ENCODE measurements around the gene CC2D1A. TPM values are rescaled to one million over a fixed set of nuclear protein-coding genes. Genes with fewer than 3 reads are reported as not detected.

The CC2D1A gene
- total and polyA plus RNA-seq, 2 donors (not counting 1 experiment from before 2014, with no cell fraction given) = 34.3 to 47.2 TPM

- Mint-ChIP-seq H3K4me1 (peaks cover 7% of the 10 kb centered on the region), H3K4me3 (peak overlapping the region; percentile 83), H3K27ac (no peak overlapping the region), H3K9me3 (ENCODE audit: insufficient read depth) (no peaks in the 10 kb centered on the region), H3K27me3 (peaks cover 27% of the 10 kb centered on the region)
- peak overlapping the region; percentile 95 for H3K4me2 ChIP-seq (replicated peaks; ENCODE audit: low read depth, low read length, poor library complexity, severe bottlenecking)
- WGBS (ENCODE audit: insufficient coverage) = under 1% methylated on average over 40 of the region's 45 CpGs
- H4K20me1 ChIP-seq (ENCODE audit: control insufficient read depth, insufficient read depth, low read length, poor library complexity, severe bottlenecking) = no peaks in the 10 kb centered on the region
- no peak for TF ChIP-seq EZH2 (IDR thresholded peaks at IDR 0.05; ENCODE audit: borderline replicate concordance, insufficient read depth, low read depth, low read length, poor library complexity, severe bottlenecking)
- no peak for TF ChIP-seq CTCF (IDR thresholded peaks at IDR 0.05)
- peaks cover 0 to 59% (median 2%) of the 10 kb centered on the region in 4 experiments for H3K27me3 ChIP-seq (replicated peaks in 1 of 4; ENCODE audit: control extremely low read depth in 1 of 4, control insufficient read depth in 3 of 4, insufficient read depth in 4 of 4, low read length in 3 of 4)
- ChIA-PET CTCF (interaction anchor here (0.6 to 2.7 kb wide), 5 partner anchors 10 to 475 kb away, joined by 3 to 14 read pairs (median 3); no protein-coding TSS in a partner anchor), POLR2A (interaction anchor here (0.6 kb wide), 3 partner anchors 12 to 35 kb away, joined by 3 to 5 read pairs (median 4); no protein-coding TSS in a partner anchor)
- H3K9me3 ChIP-seq (ENCODE audit: control extremely low read depth in 1 of 3, control insufficient read depth in 2 of 3, insufficient read depth in 1 of 3, low read length in 2 of 3) = peaks cover 0 to 4% (median 0%) of the 10 kb centered on the region in 3 donors
- H2AFZ ChIP-seq (ENCODE audit: insufficient read depth, low read depth, low read length, poor library complexity, severe bottlenecking) = peak overlapping the region; percentile 76
- ATAC-seq (ENCODE audit: low read depth) (peak; percentile 83), DNase-seq (peak; percentile 67)
- peak overlapping the region; percentile 54 for H3K9ac ChIP-seq (ENCODE audit: low read length)
- H3K27ac ChIP-seq (ENCODE audit: low read length in 2 of 2) = no peak overlapping the region
- no peaks in the 10 kb centered on the region for H3K36me3 ChIP-seq (replicated peaks in 1 of 2; ENCODE audit: control extremely low read depth in 1 of 2, control insufficient read depth in 1 of 2, extremely low read depth in 1 of 2, insufficient read depth in 2 of 2, low read length in 1 of 2)
- peaks cover 12 to 13% of the 10 kb centered on the region in 2 donors for H3K4me1 ChIP-seq (ENCODE audit: control insufficient read depth in 2 of 2, insufficient read depth in 2 of 2, low read length in 2 of 2)
- intact Hi-C loops (cut with micrococcal nuclease) = no loop called here
- peak overlapping the region in 4 of 5 experiments; percentile 13 to 63 (median 37) for H3K4me3 ChIP-seq (ENCODE audit: control extremely low read depth in 1 of 5, extremely low read depth in 1 of 5, insufficient read depth in 1 of 5, low read depth in 2 of 5, low read length in 4 of 5)
- no peaks in the 10 kb centered on the region for H3K79me2 ChIP-seq (ENCODE audit: control insufficient read depth, insufficient read depth, low read length)
These were observed 33.2 kb upstream of the CC2D1A start for GRCh38 chr19:13872695-13873389.

Data from B cell (primary cell).